Measurements from ENCODE around the gene CHD3. TPM values are rescaled to one million over a fixed set of nuclear protein-coding genes. Genes with fewer than 3 reads are reported as not detected.

CHD3 gene
- total RNA-seq, 4 donors from 2014 or later: 80.4 to 202 (median 125) TPM

GRCh38 chr17:7961421-7961820, 72.8 kb downstream of the CHD3 start:
- Histone ChIP-seq H3K27ac (no peak overlapping the region), H3K4me3 (no peak overlapping the region)
- no peak for DNase-seq (ENCODE audit: low spot score in 2 of 2)

More at GRCh38 chr17:7961421-7961820, 72.8 kb downstream of the CHD3 start:
- TF ChIP-seq EP300 (IDR thresholded peaks at IDR 0.05) (no peak), POLR2A (IDR thresholded peaks at IDR 0.05) (no peak), CTCF (IDR thresholded peaks at IDR 0.05) (no peak)
- Histone ChIP-seq H3K27me3 (peaks cover 0 to 31% of the 10 kb centered on the region in 2 donors), H3K9me3 (no peaks in the 10 kb centered on the region), H3K36me3 (no peaks in the 10 kb centered on the region), H3K4me1 (no peaks in the 10 kb centered on the region)
- 27% methylated on average over 2 of the region's 2 CpGs for WGBS, 2 donors

Small RNA genes lying within 50 kb of the gene (small RNA-seq; reads per million reads assigned to genes)
- 1.1 reads per million, percentile 25 among the genes with 10 or more reads in this experiment for gene SCARNA21

Other genes starting within 250 kb of the CHD3 start
- 1 to 10 TPM; 1.5 to 3.9 (median 1.9) TPM for gene ATP1B2, start 237.9 kb upstream of the CHD3 start, total RNA-seq
- 10 to 100 TPM; 26.7 to 32.1 (median 30.0) TPM for gene TP53, start 201.3 kb upstream of the CHD3 start, total RNA-seq
- 1 to 10 TPM; 3.6 to 8.0 (median 4.8) TPM for gene WRAP53, start 200.3 kb upstream of the CHD3 start, total RNA-seq
- gene EFNB3, start 183.6 kb upstream of the CHD3 start, total RNA-seq: under 1 TPM in 2 of 4 donors, not detected in 2; 0.20 to 0.21 TPM
- gene DNAH2, start 171.0 kb upstream of the CHD3 start, total RNA-seq: 1 to 10 TPM in 1 of 4 donors, under 1 TPM in 3; under 0.01 to 1.4 (median under 0.01) TPM
- gene KDM6B, start 54.6 kb upstream of the CHD3 start, total RNA-seq: 10 to 100 TPM in 2 of 4 donors, 1 to 10 TPM in 2; 7.5 to 10.8 (median 9.7) TPM
- gene TMEM88, start 33.7 kb upstream of the CHD3 start, total RNA-seq: 10 to 100 TPM in 3 of 4 donors, 1 to 10 TPM in 1; 9.2 to 41.7 (median 25.6) TPM
- 100 to 1,000 TPM; 104 to 198 (median 167) TPM for gene NAA38, start 31.2 kb upstream of the CHD3 start, total RNA-seq
- gene CYB5D1, start 30.8 kb upstream of the CHD3 start, total RNA-seq: 10 to 100 TPM in 2 of 4 donors, 1 to 10 TPM in 2; 9.4 to 13.6 (median 11.1) TPM
- 10 to 100 TPM in 1 of 4 donors, 1 to 10 TPM in 3; 2.6 to 41.2 (median 3.8) TPM for gene RNF227, start 27.5 kb downstream of the CHD3 start, total RNA-seq
- 1 to 10 TPM; 1.1 to 6.0 (median 1.4) TPM for gene KCNAB3, start 41.1 kb downstream of the CHD3 start, total RNA-seq
- gene TRAPPC1, start 43.2 kb downstream of the CHD3 start, total RNA-seq: 10 to 100 TPM; 24.1 to 39.3 (median 36.8) TPM
- gene CNTROB, start 43.4 kb downstream of the CHD3 start, total RNA-seq: 10 to 100 TPM; 22.4 to 38.0 (median 28.0) TPM
- gene GUCY2D, start 113.8 kb downstream of the CHD3 start, total RNA-seq: under 1 TPM in 1 of 4 donors, not detected in 3; 0.30 TPM
- 10 to 100 TPM in 2 of 4 donors, 1 to 10 TPM in 2; 3.8 to 22.8 (median 9.3) TPM for gene ALOX15B, start 150.3 kb downstream of the CHD3 start, total RNA-seq
- gene ALOX12B, start 198.9 kb downstream of the CHD3 start, total RNA-seq: not detected
- not detected for gene ALOXE3, start 229.7 kb downstream of the CHD3 start, total RNA-seq
- gene HES7, start 235.3 kb downstream of the CHD3 start, total RNA-seq: 1 to 10 TPM in 1 of 4 donors, not detected in 3; 2.1 TPM

Measured in tibial nerve (tissue), 4 donors.